GM23338 (cell line): ENCODE data around the gene LGALS3.

ENCODE experiments used
- CTCF ChIP-seq, 2 experiments: fragments of 200-600 bp in 1 of 2; sonication (generic) in 1 of 2; conservative IDR thresholded peaks; 2 replicates each; pipeline versions ENCODE4 v1.5.1 to v1.6.1; 2016 to 2017; ENCODE audit warnings: antibody characterized with exemption in 2 of 2, low read depth in 2 of 2, mild to moderate bottlenecking in 2 of 2, moderate library complexity in 1 of 2
- EZH2 ChIP-seq: fragments of 200-600 bp; sonication (generic); IDR thresholded peaks from one replicate; pipeline ENCODE4 v1.8.0; 2017; ENCODE audit warnings: antibody characterized with exemption, mild to moderate bottlenecking, low read depth; ENCODE audit not compliant: unreplicated experiment
- EZH2phosphoT487 ChIP-seq: fragments of 200-600 bp; sonication (generic); IDR thresholded peaks from one replicate; pipeline ENCODE4 v1.8.1; 2018; ENCODE audit warnings: antibody characterized with exemption; ENCODE audit not compliant: unreplicated experiment
- JUNB ChIP-seq: IDR thresholded peaks from one replicate; pipeline ENCODE4 v1.6.1; 2016; ENCODE audit warnings: antibody characterized with exemption; ENCODE audit not compliant: unreplicated experiment
- POLR2AphosphoS5 ChIP-seq: IDR thresholded peaks from 2 replicates; pipeline ENCODE4 v1.6.1; 2016; ENCODE audit warnings: antibody characterized with exemption, low read depth
- ZNF114 ChIP-seq: fragments of 250-450 bp; sonication (Bioruptor Pico); IDR thresholded peaks from 2 replicates; pipeline ENCODE4 v1.5.0; 2020; ENCODE audit warnings: mild to moderate bottlenecking, moderate library complexity
- TF ChIP-seq, protein P1 (sequence below): fragments of 250-450 bp; sonication (Bioruptor Pico); IDR thresholded peaks from 2 replicates; pipeline ENCODE4 v1.5.0; 2020; ENCODE audit warnings: mild to moderate bottlenecking, moderate library complexity
- TF ChIP-seq, protein P2 (sequence below): IDR thresholded peaks from one replicate; pipeline ENCODE4 v1.6.1; 2018; ENCODE audit warnings: antibody characterized with exemption; ENCODE audit not compliant: unreplicated experiment
- TF ChIP-seq, protein P3 (sequence below): IDR thresholded peaks from 2 replicates; pipeline ENCODE4 v1.6.1; 2016; ENCODE audit warnings: antibody characterized with exemption

- no peak for TF ChIP-seq EZH2
- TF ChIP-seq CTCF (conservative IDR thresholded peaks at IDR 0.05; ENCODE audit: low read depth in 2 of 2): no peak
- no peak for TF ChIP-seq JUNB
- TF ChIP-seq, protein P1, sequence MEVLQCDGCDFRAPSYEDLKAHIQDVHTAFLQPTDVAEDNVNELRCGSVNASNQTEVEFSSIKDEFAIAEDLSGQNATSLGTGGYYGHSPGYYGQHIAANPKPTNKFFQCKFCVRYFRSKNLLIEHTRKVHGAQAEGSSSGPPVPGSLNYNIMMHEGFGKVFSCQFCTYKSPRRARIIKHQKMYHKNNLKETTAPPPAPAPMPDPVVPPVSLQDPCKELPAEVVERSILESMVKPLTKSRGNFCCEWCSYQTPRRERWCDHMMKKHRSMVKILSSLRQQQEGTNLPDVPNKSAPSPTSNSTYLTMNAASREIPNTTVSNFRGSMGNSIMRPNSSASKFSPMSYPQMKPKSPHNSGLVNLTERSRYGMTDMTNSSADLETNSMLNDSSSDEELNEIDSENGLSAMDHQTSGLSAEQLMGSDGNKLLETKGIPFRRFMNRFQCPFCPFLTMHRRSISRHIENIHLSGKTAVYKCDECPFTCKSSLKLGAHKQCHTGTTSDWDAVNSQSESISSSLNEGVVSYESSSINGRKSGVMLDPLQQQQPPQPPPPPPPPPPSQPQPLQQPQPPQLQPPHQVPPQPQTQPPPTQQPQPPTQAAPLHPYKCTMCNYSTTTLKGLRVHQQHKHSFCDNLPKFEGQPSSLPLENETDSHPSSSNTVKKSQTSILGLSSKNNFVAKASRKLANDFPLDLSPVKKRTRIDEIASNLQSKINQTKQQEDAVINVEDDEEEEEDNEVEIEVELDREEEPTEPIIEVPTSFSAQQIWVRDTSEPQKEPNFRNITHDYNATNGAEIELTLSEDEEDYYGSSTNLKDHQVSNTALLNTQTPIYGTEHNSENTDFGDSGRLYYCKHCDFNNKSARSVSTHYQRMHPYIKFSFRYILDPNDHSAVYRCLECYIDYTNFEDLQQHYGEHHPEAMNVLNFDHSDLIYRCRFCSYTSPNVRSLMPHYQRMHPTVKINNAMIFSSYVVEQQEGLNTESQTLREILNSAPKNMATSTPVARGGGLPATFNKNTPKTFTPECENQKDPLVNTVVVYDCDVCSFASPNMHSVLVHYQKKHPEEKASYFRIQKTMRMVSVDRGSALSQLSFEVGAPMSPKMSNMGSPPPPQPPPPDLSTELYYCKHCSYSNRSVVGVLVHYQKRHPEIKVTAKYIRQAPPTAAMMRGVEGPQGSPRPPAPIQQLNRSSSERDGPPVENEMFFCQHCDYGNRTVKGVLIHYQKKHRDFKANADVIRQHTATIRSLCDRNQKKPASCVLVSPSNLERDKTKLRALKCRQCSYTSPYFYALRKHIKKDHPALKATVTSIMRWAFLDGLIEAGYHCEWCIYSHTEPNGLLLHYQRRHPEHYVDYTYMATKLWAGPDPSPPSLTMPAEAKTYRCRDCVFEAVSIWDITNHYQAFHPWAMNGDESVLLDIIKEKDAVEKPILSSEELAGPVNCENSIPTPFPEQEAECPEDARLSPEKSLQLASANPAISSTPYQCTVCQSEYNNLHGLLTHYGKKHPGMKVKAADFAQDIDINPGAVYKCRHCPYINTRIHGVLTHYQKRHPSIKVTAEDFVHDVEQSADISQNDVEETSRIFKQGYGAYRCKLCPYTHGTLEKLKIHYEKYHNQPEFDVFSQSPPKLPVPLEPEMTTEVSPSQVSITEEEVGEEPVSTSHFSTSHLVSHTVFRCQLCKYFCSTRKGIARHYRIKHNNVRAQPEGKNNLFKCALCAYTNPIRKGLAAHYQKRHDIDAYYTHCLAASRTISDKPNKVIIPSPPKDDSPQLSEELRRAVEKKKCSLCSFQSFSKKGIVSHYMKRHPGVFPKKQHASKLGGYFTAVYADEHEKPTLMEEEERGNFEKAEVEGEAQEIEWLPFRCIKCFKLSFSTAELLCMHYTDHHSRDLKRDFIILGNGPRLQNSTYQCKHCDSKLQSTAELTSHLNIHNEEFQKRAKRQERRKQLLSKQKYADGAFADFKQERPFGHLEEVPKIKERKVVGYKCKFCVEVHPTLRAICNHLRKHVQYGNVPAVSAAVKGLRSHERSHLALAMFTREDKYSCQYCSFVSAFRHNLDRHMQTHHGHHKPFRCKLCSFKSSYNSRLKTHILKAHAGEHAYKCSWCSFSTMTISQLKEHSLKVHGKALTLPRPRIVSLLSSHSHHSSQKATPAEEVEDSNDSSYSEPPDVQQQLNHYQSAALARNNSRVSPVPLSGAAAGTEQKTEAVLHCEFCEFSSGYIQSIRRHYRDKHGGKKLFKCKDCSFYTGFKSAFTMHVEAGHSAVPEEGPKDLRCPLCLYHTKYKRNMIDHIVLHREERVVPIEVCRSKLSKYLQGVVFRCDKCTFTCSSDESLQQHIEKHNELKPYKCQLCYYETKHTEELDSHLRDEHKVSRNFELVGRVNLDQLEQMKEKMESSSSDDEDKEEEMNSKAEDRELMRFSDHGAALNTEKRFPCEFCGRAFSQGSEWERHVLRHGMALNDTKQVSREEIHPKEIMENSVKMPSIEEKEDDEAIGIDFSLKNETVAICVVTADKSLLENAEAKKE (CRISPR knock-in tag): no peak
- TF ChIP-seq, protein P2, sequence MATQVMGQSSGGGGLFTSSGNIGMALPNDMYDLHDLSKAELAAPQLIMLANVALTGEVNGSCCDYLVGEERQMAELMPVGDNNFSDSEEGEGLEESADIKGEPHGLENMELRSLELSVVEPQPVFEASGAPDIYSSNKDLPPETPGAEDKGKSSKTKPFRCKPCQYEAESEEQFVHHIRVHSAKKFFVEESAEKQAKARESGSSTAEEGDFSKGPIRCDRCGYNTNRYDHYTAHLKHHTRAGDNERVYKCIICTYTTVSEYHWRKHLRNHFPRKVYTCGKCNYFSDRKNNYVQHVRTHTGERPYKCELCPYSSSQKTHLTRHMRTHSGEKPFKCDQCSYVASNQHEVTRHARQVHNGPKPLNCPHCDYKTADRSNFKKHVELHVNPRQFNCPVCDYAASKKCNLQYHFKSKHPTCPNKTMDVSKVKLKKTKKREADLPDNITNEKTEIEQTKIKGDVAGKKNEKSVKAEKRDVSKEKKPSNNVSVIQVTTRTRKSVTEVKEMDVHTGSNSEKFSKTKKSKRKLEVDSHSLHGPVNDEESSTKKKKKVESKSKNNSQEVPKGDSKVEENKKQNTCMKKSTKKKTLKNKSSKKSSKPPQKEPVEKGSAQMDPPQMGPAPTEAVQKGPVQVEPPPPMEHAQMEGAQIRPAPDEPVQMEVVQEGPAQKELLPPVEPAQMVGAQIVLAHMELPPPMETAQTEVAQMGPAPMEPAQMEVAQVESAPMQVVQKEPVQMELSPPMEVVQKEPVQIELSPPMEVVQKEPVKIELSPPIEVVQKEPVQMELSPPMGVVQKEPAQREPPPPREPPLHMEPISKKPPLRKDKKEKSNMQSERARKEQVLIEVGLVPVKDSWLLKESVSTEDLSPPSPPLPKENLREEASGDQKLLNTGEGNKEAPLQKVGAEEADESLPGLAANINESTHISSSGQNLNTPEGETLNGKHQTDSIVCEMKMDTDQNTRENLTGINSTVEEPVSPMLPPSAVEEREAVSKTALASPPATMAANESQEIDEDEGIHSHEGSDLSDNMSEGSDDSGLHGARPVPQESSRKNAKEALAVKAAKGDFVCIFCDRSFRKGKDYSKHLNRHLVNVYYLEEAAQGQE: no peak
- TF ChIP-seq, protein P3, sequence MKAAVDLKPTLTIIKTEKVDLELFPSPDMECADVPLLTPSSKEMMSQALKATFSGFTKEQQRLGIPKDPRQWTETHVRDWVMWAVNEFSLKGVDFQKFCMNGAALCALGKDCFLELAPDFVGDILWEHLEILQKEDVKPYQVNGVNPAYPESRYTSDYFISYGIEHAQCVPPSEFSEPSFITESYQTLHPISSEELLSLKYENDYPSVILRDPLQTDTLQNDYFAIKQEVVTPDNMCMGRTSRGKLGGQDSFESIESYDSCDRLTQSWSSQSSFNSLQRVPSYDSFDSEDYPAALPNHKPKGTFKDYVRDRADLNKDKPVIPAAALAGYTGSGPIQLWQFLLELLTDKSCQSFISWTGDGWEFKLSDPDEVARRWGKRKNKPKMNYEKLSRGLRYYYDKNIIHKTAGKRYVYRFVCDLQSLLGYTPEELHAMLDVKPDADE: no peak
- TF ChIP-seq POLR2AphosphoS5: no peak
- no peak for TF ChIP-seq ZNF114 (CRISPR knock-in tag)
- TF ChIP-seq EZH2phosphoT487: no peak
These were observed 24.9 kb downstream of the LGALS3 start for GRCh38 chr14:55153951-55154350.
